Stimulated activated CD8-positive, alpha-beta memory T cell treated with anti-CD3 and anti-CD28 coated beads, Interleukin-2, amount 100 ng/mL, for 48 hours (primary cell): ENCODE measurements around the gene ADARB2.
A peak's percentile ranks its signal among the peaks of the same experiment; 100 is the strongest.

Source experiments
- DNase-seq, 2 donors: peaks; one replicate each; pipeline ENCODE4 v3.0.0-alpha.2; 2020; ENCODE audit warnings: low read depth in 2 of 2

Gene ADARB2

DNA sequence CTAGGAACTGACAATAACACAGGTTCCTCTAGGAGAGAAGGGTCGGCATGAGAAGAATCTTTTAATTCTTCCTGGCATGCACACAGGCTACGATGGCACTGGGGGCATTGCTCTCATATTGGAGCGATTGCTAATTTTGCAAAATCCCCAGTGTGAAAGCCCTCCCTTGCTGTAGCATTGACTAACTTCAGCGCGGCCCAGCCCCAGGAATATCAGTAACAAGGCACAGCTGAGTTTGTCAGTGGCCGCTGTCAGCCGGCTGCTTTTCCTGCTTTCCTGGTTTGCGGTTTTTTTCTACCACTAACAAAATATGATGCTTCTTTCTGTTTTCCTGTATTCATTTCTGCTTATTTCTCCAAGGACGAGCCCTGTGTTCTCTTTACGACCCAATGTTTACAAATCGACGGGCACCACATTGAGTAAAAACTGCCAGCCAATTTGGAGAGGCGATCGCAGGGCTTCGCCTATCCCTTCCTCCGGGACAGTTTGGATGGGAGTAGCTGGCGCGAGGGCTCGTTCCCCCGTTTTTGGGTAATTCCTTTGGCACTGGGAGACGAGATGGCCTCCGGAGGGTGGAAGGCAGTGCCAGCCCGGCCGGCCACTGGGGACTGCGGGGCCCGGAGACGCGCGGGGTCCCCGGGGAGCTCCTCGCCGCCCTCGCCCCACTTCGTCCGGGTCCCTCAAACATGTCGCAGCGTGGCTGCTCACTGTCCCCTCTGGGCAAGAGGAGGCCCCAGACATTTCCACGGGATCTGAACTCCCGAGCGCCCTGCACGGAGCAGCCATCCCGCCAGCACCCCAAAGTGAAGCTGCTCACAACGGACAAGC lies 967 bp downstream of the ADARB2 start:
- DNase-seq: no peak

DNA sequence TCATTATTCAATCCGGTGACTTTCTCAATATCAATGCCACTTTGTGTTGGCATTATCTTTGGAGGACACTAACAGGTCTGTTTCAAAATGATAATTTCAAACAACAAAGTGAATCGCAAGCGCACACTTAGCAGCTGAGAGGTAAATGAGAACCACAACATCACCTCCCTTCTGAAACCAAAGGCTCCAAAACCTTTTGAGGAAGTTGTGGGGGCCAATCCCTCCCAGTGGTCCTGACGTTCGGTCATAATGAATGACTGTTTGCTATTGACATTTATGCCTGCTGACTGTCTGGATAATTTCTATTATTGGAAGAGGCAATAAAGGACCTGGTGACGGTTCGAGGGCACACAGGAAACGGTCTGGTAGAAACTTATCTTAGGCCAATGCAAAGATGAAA lies 1.8 kb downstream of the ADARB2 start:
- DNase-seq: no peak

GRCh38 chr10:1734288-1734687 lies 3.0 kb downstream of the ADARB2 start:
- DNase-seq: no peak

DNA sequence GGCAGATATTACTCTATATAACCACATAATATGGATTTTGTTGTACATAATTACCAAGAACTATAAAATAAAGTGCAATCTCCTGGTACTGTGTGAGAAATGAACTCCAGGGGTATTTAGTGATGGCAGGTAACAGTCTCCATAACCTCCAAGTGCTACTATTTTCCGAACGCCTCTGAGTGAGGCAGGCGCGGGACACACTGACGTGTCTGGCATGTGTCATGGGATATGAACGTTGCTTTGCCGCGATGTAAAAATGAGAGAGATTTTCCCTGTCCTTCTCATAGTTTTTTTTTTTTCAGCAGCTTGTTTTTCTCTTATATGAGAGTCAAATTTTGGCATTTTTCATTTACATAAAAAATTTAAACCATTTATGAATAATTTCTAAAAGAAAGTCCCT lies 3.6 kb downstream of the ADARB2 start:
- DNase-seq: no peak

- no peak for DNase-seq
Measured at GRCh38 chr10:1732564-1732996, 4.7 kb downstream of the ADARB2 start.

- no peak for DNase-seq
Measured at GRCh38 chr10:1731592-1731991, 5.7 kb downstream of the ADARB2 start.

GRCh38 chr10:1729751-1730150 lies 7.6 kb downstream of the ADARB2 start:
- DNase-seq: no peak

DNA sequence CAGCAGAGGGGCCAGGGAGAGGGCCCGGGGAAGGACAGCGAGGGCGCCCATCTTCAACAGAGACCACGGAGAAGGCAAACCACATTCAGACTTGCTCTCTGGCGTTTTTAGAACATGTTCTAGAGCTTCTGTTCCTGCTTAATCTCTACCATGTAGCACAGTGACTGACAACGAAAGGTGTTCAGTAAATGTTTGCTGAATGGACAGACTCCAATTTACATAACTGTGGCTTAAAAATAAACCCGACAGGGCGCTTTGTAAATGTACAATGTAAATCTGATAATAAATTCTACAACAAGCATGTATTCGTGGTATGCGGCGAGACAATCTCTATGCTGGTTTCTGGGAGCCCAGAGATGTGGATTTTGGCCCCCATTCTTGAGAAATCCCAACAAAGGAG lies 10.5 kb downstream of the ADARB2 start:
- no peak for DNase-seq

- DNase-seq: no peak
Measured at GRCh38 chr10:1724921-1725488, 12.3 kb downstream of the ADARB2 start.

GRCh38 chr10:1716839-1717238 lies 20.5 kb downstream of the ADARB2 start:
- no peak for DNase-seq

DNA sequence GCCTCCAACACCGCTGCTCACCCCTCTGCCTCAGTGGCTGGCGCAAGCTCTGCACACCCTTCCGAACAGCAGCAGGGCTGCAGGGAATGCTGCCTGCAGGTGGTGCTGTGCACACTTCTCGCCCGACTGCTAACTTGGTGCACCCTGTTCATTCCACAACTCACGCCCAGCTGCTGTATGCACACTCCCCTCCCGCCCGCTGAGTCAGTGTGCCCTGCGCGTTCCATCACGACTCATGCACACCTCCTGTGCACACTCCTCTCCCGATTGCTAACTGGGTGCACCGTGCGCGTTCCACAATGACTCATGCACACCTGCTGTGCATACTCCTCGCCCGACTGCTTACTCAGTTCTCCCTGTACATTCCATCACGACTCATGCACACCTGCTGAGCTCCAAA lies 21.5 kb downstream of the ADARB2 start:
- peak in 1 of 2 donors; percentile 14 for DNase-seq

GRCh38 chr10:1712944-1713671 lies 24.2 kb downstream of the ADARB2 start:
- DNase-seq: no peak

- no peak for DNase-seq
Measured at GRCh38 chr10:1712314-1712713, 25.0 kb downstream of the ADARB2 start.

GRCh38 chr10:1709161-1709560 lies 28.2 kb downstream of the ADARB2 start:
- DNase-seq: no peak

DNA sequence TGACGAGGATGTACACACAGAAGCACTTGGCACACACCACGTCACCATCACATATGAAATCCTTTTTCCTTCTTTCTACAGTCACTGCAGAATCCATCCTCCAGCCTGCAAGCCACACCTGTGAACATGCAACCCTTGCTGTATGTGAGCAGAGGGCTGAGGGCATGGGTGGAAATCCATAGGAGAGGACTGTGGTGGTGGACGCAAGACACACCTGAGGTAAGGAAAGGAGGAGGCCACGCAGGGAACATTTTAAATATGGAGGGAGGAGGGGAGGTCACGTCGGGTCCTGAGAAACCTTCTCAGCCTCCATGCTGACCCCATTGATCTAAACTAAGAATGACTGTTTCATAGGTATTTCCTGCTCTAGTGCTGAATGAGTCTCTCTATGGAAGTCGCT lies 28.6 kb downstream of the ADARB2 start:
- no peak for DNase-seq

DNA sequence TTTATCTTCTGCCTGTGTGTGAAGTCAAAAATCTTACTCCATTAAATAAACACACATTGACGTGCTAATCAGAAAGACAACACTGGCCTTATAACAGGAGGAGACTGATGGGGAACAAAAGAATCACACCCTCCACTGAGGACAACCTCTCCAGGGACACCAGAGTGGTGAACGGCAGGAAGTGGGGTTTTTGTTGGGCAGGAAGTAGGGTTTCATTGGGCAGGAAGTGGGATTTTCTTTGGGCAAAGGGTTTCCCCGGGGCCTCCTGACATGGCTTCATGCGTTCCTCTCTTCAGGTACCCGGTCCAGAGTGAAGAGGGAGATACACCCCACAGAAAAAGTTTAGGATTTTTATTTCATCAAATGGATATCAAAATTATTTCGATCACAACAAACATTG lies 30.6 kb downstream of the ADARB2 start:
- DNase-seq: no peak

DNA sequence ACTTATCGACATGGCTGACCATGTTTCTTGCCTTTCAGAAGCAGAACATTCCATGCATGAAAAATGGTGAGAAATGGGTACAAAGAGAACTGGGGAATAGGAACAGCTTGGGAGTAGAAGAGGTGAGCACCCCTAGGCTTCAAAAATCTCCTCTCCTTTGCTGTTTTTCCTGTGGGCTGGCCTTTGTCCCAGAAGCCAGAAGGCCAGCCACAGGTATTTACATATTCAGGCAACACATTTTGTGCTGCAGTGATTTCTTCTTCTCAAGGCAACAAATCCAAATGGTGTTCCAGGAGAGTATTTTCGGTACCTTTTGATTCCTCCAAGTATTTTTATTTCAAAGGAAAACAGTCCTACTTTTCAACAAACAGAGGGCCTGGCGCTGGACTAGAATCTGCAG lies 31.1 kb downstream of the ADARB2 start:
- DNase-seq: no peak

- no peak for DNase-seq
Measured at GRCh38 chr10:1698185-1698584, 39.1 kb downstream of the ADARB2 start.

GRCh38 chr10:1696106-1696505 lies 41.2 kb downstream of the ADARB2 start:
- no peak for DNase-seq

DNA sequence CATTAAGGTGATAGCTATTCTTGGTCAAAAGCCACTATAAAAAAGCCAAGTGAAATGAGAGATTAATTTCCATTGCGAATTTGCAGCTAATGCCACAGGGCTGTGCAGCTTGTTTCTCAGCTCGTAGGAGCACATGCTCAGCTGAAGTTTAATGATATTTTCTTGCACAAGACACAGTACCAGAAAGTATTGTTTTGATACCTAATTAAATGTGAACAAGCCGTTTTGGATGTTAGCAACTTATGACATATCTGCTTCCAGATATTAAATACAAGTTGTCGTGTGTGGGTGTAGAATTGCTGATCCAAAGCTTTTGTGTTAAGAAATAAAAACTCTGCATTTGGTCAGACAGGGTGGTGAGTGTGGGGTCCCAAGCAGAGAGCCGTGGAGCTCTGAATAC lies 47.2 kb downstream of the ADARB2 start:
- DNase-seq: no peak

GRCh38 chr10:1688531-1688930 lies 48.8 kb downstream of the ADARB2 start:
- DNase-seq: no peak

GRCh38 chr10:1687623-1688150 lies 49.6 kb downstream of the ADARB2 start:
- DNase-seq: no peak

DNA sequence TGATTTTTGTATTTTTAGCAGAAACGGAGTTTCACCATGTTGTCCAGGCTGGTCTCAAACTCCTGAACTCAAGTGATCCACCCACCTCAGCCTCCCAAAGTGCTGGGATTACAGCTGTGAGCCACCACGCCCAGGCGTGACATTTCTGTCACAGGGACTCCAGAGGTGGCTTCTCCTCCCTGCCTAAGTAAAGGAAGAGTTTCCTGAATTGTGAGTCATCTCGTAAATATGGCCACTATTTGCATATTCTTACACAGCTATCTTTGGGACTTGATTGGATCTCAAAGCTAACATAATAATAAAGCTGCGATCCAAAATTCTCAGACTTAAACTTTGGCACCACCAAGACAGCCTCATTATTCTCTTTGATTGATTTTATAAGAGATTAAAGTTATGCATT lies 50.1 kb downstream of the ADARB2 start:
- no peak for DNase-seq
